ENCODE data around the gene CENATAC. TPM values are rescaled to one million over a fixed set of nuclear protein-coding genes. Genes with fewer than 3 reads are reported as not detected.
A peak's percentile ranks its signal among the peaks of the same experiment; 100 is the strongest.

The CENATAC gene
- total and polyA plus RNA-seq, 2 experiments from 2014 or later = 31.7 to 34.5 TPM

- H3K27me3 Mint-ChIP-seq (ENCODE audit: insufficient read depth, low read depth, poor library complexity) = peaks cover 25% of the 10 kb centered on the region
- peaks cover 15% of the 10 kb centered on the region for H4K20me1 ChIP-seq (replicated peaks; ENCODE audit: insufficient read depth)
- H3K36me3 Mint-ChIP-seq (ENCODE audit: low read depth) = peaks cover 67% of the 10 kb centered on the region
- H3K4me3 ChIP-seq = no peak overlapping the region
- peaks cover 34% of the 10 kb centered on the region for H3F3A ChIP-seq (replicated peaks; ENCODE audit: low read depth)
- TF ChIP-seq ZNF462 (CRISPR knock-in tag; IDR thresholded peaks at IDR 0.05) = no peak
- no peak for TF ChIP-seq JUNB (IDR thresholded peaks at IDR 0.05; ENCODE audit: unreplicated experiment)
- no peak for TF ChIP-seq EZH2phosphoT487 (IDR thresholded peaks at IDR 0.05; ENCODE audit: unreplicated experiment)
- TF ChIP-seq ZNF331 (CRISPR knock-in tag; IDR thresholded peaks at IDR 0.05; ENCODE audit: low read depth) = no peak
- no peak for TF ChIP-seq ETS1 (IDR thresholded peaks at IDR 0.05)
- no peak overlapping the region for H3K4me3 Mint-ChIP-seq
- ATAC-seq (no peak), DNase-seq (ENCODE audit: low spot score) (no peak)
- H3K9me3 Mint-ChIP-seq = no peaks in the 10 kb centered on the region; the same call in 2 of the 3 replicates
- H3K9me2 ChIP-seq (ENCODE audit: insufficient read depth) = no peaks in the 10 kb centered on the region
- no peak overlapping the region for H3K27ac Mint-ChIP-seq
- 0 out of 2 replicates have a peak overlapping the region, but pooled peaks have one; percentile 59 for H3K27ac ChIP-seq (ENCODE audit: low read depth)
- peaks cover 14% of the 10 kb centered on the region for H3K4me1 ChIP-seq (ENCODE audit: insufficient read depth)
- H2AFZ ChIP-seq = no peak overlapping the region
- H3K4me2 ChIP-seq = no peak overlapping the region
- peaks cover 31% of the 10 kb centered on the region for H3K4me1 Mint-ChIP-seq
- H3K27me3 ChIP-seq (ENCODE audit: insufficient read depth) = no peaks in the 10 kb centered on the region
- H3K36me3 ChIP-seq (ENCODE audit: insufficient read depth) = peaks cover 30% of the 10 kb centered on the region
- H3K79me2 ChIP-seq (replicated peaks; ENCODE audit: insufficient read depth) = peaks cover 17% of the 10 kb centered on the region
Measured at GRCh38 chr11:119025978-119026766, 28.2 kb downstream of the CENATAC start.

Data from GM23338 (cell line).